ENCODE data around the gene SYNPO2.
"Not testable (repeated sequence)": the region's sequence is repeated elsewhere in the genome, so short reads cannot be mapped to it uniquely, and the experiment has no call there.

The SYNPO2 gene

DNA sequence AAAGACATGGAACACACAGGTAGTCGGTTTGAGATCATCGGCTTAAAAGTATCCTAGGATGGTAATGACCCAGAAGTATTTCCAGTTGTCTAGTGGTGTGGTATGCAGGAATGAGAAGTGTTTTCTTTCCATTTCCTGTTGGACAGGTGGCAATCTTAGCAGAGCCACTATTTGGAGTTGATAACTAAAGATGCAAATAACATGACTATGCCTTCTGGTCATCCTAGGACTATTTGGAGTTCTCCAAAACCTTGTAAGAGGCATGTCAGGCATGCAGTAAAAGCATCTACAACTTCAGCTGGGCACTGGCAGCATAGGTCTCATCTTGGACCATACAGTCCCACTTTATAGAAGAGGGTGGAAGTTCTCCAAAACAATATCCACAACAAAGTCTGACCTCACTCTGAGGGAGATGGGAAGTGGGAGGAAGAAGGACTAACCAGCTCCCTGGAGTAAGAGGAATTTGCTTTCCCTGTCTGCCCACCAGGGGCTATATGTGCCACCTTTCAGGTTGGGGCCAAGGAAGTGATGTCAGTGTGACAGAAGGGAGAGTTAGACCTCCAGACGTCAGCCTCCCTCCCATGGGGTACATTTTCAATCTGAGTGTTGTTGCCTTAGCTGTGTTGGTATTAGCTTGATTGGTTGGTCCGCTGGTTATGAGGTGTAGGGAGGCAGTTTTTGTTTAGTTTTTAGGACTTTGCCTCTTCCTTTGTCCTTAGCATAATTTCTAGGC is 145.8 kb downstream of the SYNPO2 start:
- DNase-seq (ENCODE audit: low spot score) = no peak

DNA sequence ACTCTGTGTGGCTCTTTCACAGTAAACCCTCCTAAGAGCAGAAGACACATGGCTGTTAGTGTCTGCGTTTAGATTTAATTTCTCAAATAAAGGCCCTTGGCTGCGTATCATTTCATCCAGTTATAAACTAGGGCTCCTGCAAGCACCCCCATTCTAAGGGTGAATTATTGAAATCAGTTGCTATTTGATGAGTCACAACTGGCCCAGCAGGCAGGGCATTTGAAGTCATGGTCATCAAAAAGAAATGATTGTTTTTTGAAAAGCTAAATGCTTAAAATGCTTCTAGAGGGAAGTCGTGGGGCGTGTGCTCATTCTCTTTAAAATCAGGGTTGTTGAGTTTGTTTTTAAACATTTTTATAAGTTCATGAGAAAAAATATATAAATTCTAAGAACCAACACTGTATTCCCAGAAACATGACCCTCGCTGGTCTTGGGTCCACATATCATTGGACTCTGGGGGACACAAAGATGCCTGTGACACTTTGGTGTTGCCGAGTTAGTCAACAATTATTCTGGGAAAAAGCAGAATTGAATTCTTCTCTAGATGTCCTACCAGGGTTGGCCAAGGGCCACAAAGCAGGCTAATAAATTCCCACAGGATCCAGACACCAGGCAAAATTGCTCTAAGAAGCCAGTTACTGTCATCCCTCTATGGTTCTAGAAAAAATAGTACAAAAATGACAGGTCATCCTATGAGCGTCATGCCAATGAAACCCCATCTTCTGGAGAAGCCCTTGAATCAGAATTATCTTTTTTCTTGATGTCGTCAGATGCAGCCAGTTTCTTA is 147.5 kb downstream of the SYNPO2 start:
- peak; percentile 23 for DNase-seq (ENCODE audit: low spot score)

- DNase-seq (ENCODE audit: low spot score) = no peak
Measured at GRCh38 chr4:119037709-119038108, 149.1 kb downstream of the SYNPO2 start.

DNA sequence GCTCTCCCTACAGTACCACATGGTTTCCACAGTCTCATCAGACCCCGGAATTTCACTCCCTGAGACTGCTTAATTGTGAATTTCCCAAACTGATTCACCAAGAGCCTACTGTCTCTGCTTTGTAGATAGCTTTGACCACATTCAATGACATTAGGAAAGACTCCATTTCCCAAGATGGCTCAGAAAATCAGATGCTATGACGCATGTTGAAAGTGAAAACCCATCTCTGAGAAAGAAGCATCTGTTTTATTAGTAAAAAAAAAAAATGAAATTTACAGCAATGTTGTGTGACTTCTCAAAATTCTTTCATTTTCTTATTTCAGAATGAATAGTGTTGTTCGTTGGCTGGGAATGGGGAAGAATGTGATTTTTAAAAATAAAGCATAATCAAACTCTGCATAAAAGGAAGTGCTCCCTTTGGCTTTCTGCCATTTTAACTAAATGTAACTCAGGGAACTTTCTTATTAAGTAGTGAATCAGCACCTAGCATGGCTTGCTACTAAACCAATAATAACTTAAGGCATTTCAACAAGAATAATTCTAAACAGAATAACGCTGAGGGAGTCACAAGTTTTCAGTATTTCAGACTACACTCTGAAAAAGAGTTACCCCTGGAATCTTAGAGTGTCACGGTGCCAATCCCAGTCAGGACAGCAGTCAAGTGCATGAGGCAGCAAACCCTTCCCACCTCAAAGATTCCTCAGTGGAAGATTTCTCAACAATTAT is 149.6 kb downstream of the SYNPO2 start:
- DNase-seq (ENCODE audit: low spot score) = peak; percentile 32

DNA sequence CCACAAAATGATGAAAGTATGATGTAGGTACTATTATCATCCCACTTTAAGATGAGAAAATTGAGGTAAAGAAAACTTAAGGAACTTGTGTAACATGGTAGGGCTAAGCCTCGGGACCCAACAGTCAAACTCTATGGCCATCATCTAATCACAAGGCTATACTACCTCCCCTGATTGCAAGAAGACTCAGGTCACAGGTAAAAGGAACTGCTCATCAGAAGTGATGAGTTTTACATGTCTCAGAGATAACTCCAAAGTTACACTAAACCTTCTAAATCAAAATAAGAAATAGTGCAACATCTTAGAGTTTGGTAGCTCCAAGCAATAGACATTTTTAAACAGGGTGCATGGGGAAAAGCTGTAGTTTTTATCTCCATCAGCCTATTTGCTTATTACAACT is 150.5 kb downstream of the SYNPO2 start:
- DNase-seq (ENCODE audit: low spot score) = no peak

DNA sequence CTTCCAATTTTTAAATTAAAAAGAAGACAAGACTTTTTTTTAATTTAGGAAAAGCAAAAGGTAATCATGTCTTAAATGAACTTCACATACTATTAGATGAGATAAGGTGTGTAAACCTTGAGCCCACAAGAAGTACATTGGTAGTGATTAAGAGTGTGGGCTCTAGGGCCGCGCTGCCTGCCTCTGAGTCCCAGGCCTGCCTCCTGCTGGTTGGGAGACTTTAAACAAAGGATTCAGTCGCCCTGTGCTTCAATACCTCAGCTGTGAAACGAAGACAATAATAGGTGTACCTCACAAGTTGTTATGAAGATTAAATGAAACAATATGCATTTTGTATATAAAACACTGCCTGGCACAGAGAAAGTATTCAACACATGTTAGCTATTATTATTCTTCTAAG is 151.1 kb downstream of the SYNPO2 start:
- DNase-seq (ENCODE audit: low spot score) = no peak

GRCh38 chr4:119040261-119040660 is 151.6 kb downstream of the SYNPO2 start:
- no peak for DNase-seq (ENCODE audit: low spot score)

DNA sequence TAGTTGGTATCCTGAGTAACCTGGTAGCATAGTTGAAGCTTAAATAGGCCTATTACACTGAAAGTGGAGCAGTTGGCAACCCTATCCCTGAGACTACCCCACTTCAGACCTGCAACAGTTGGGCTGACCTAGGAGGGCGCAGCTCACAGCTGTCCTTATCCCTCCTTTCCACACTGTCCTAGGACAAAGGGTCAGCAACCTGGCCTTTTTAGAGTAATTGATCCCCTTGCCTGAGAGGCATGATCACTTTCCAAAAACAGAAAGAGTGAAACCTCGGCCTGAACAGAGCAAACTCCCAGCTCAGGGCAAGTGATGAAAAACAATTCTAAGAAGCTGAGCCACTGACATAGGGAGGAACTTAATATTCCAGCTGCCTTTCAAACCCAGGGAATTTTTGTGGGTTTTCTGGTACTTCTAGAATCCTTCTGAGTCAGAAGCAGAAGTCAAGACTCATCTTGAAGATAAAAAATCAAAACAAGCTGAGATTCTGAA is 152.1 kb downstream of the SYNPO2 start:
- peak; percentile 66 for DNase-seq (ENCODE audit: low spot score)

DNA sequence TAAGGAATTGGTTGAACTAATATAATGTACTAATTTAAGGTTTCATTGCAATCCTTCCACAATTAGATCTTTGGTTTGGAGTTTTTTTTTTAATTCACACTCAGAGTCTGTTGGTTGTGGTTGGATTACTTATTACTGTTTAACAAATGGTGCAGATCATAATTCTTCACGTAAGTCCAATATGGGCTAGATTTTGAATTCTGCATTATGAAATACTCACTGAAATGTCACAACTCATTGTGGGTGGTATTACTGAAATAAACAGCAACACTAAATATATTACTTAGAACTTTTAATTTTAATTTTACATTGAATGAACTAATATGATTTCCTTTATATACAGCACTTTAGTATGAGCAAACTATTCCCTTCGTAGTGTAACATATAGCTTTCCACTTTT is 152.7 kb downstream of the SYNPO2 start:
- no peak for DNase-seq (ENCODE audit: low spot score)

DNA sequence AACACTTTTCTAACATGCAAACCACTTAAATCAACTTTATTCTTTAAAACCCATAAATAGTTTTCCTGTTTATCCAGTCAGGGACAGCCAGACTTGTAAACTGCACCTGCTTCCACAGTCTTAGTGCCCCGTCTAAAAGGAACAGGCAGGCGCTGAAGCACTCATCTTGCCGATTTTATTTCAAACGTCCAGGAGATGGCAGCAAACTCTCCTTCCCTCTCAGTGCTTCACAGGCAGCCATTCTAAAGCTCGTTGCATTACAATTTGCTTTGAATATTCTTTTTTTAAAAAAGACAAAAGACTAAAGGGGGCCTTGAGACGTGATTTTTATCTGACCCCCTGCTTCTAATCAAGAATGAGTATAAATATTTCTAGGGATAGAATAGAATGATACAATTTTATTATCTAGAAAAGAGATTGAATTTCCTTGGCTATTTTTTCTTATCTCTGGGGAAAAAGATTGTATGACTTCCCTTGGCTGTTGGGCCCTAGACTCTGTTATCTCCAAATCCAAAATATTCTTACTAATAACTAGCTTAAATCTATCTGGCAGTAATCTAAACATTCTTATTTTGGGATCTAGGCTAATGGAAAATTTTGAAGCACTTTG is 153.4 kb downstream of the SYNPO2 start:
- DNase-seq (ENCODE audit: low spot score) = peak; percentile 69

DNA sequence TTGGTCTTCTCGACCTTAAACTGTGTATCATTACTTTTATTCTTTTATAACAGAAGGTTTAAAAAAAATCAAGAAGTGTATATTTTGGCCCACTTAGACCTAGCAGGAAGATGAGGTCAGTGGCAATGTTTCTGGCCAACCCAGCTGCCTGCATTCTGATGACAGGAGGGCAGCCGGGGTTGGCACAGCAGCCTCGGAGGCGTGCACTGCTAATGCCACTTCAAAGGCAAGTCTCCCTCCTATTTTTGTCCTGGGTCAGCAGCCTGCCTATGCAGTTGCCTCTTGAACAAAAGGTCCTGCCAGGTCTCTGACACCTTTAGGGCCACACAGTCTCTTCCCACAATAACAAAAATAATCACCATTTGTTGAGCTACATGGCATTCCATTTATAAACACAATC is 157.6 kb downstream of the SYNPO2 start:
- no peak for DNase-seq (ENCODE audit: low spot score)

- not testable (repeated sequence) for DNase-seq (ENCODE audit: low spot score)
Measured at GRCh38 chr4:119047059-119047458, 158.4 kb downstream of the SYNPO2 start.

DNA sequence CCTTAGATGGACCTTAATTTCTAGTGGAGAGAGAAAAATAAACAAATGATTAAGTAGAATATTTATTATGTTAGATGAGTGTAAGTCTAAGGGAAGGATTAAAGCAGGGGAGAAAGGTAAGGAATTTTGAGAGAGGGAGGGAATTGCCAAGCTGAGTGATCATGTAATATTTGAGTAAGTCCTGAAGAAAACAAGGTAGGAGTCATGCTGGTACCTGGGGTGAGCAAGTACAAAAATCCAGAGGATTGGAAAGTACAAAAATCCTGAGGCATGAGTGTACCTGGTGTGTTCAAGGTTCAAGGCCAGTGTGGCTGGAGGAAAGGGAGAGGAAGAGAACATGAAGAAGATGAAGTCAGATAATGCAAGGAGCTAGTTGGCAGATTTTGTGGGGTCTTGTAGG is 159.8 kb downstream of the SYNPO2 start:
- no peak for DNase-seq (ENCODE audit: low spot score)

GRCh38 chr4:119049342-119049741 is 160.7 kb downstream of the SYNPO2 start:
- no peak for DNase-seq (ENCODE audit: low spot score)

GRCh38 chr4:119050527-119051090 is 162.0 kb downstream of the SYNPO2 start:
- no peak for DNase-seq (ENCODE audit: low spot score)

- DNase-seq (ENCODE audit: low spot score) = peak; percentile 38
Measured at GRCh38 chr4:119053245-119053644, 164.6 kb downstream of the SYNPO2 start.

DNA sequence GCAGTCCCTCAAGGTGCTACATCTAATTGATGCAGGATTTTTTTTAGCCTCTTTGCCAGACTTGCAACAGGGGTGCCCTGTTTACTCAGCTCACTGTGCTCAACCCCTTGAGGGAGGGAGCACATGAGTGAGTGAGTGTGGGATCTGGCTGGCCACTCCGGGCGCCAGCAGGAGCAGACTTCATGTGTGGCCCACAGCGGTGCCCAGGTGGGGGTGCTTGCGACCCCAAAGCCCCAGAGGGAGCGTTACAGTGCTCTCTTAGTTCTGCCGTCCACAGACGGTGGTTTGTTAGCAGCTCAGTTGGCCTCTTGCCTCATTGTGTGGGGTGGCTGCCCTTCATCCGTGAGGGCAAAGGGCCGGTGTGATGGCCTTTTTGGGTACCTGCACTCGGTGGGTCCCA is 165.3 kb downstream of the SYNPO2 start:
- DNase-seq (ENCODE audit: low spot score) = no peak

DNA sequence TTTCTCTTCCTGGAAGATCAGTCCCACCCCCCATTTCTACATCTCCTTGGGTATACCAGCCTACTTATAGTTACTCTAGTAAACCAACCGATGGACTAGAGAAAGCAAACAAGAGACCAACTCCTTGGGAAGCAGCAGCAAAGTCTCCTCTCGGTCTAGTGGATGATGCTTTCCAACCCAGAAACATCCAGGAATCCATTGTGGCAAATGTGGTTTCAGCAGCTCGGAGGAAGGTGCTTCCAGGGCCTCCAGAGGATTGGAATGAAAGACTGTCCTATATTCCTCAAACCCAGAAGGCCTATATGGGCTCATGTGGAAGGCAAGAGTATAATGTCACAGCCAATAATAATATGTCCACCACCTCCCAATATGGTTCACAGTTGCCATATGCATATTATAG is 168.8 kb downstream of the SYNPO2 start:
- no peak for DNase-seq (ENCODE audit: low spot score)

DNA sequence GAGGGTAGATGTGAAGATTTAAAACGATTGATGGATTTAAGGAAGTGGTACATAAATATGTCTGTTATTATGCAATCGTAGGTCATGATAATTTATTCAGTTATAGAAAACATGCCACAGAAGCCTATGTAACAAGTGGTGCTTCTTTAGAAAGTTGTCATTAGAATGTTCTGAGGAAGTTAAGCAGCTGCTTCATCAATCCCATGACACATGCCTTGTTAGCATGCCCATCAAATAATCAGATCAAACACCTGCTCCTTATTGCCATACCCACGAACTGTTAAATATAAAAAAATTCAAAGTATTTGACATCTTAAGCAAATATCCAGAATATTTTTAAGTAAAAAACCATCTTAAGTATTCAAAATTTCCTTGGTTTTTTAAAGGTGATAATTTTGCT is 170.6 kb downstream of the SYNPO2 start:
- no peak for DNase-seq (ENCODE audit: low spot score)

DNA sequence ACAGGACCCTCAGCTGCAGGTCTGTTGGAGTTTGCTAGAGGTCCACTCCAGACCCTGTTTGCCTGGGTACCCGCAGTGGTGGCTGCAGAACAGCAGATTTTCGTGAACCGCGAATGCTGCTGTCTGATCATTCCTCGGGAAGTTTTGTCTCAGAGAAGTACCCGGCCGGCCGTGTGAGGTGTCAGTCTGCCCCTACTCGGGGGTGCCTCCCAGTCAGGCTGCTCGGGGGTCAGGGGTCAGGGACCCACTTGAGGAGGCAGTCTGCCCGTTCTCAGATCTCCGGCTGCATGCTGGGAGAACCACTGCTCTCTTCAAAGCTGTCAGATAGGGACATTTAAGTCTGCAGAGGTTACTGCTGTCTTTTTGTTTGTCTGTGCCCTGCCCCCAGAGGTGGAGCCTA is 178.5 kb downstream of the SYNPO2 start:
- not testable (repeated sequence) for DNase-seq (ENCODE audit: low spot score)

GRCh38 chr4:119067670-119068360 is 179.2 kb downstream of the SYNPO2 start:
- DNase-seq (ENCODE audit: low spot score) = not testable (repeated sequence)

Data from AG20443 (cell line).